GM10248 (cell line): ENCODE data around the gene TMEM62.

ENCODE experiments used
- CTCF ChIA-PET: fragments of 300-600 bp; sonication (Branson Sonifier 250); formaldehyde crosslinking; extraction: SDS; loops from one replicate; lab custom pipeline; 2021; ENCODE audit warnings: antibody characterized with exemption; lab: Yijun Ruan, JAX
- POLR2A ChIA-PET: fragments of 350-650 bp; sonication (Branson Sonifier 250); formaldehyde crosslinking; extraction: SDS; loops from one replicate; lab custom pipeline; 2020; ENCODE audit warnings: antibody characterized with exemption; lab: Yijun Ruan, JAX
- DNase-seq: peaks from one replicate; pipeline ENCODE4 v3.0.0; 2012; ENCODE audit errors: extremely low spot score
- TF ChIP-seq, protein P1 (sequence below): IDR thresholded peaks from 2 replicates; pipeline ENCODE4 v1.5.1; 2012; ENCODE audit warnings: mild to moderate bottlenecking, low read depth; ENCODE audit errors: extremely low read depth, missing control alignments, control extremely low read depth

TMEM62 gene

DNA sequence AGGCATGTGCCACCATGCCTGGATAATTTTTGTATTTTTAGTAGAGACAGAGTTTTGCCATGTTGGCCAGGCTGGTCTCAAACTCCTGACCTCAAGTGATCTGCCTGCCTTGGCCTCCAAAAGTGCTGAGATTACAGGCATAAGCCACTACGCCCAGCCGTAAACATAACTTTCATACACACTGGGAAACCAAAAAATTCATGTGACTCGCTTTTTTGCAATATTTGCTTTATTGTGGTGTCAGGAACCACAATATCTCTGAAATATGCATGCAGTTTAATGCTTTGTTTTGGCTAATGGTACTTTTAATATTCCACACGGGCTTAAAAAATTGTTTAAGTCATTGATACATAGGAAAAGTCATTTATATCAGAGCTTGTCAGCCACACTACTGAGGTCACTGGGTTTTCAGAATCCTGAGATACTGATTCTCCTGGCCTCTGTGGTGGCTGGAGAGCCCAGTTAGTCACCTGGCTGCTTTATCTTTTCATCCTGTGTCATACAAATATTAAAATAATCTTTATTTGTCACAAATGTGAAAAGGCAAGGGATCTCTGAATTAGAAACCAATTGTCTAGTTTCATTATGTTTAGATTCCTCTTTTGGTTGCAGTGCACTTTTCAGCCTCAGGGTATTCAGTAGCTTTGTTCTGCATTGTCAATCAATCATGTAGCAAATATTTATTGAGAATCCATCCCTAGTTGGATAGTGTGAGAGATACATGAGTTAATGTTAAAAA, 10.0 kb downstream of the TMEM62 start:
- peak; percentile 49 for DNase-seq
- ChIA-PET CTCF (interaction anchor here (0.8 kb wide), 1 partner anchor 11 kb away, joined by 3 read pairs; no protein-coding TSS in a partner anchor), POLR2A (no interaction called here)
- TF ChIP-seq, protein P1, sequence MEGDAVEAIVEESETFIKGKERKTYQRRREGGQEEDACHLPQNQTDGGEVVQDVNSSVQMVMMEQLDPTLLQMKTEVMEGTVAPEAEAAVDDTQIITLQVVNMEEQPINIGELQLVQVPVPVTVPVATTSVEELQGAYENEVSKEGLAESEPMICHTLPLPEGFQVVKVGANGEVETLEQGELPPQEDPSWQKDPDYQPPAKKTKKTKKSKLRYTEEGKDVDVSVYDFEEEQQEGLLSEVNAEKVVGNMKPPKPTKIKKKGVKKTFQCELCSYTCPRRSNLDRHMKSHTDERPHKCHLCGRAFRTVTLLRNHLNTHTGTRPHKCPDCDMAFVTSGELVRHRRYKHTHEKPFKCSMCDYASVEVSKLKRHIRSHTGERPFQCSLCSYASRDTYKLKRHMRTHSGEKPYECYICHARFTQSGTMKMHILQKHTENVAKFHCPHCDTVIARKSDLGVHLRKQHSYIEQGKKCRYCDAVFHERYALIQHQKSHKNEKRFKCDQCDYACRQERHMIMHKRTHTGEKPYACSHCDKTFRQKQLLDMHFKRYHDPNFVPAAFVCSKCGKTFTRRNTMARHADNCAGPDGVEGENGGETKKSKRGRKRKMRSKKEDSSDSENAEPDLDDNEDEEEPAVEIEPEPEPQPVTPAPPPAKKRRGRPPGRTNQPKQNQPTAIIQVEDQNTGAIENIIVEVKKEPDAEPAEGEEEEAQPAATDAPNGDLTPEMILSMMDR: no peak

DNA sequence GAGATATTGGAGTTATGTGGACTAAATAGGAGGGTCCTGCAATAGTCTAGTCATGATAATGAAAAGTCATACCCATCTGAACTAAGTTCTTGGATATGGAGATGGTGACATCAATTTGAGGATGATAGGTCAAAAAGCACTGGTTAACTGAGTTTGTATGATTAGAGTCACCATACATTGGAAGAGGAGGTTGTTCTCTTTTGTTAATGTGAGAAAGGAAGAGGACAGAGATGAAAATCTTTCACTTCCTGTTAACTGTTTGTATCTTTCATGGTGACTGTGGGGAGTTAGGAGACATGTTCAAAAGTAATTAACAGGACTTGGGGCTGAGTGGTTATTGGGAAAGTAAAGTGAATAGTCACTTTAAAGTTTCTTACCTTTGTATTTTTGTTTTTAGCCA, 11.1 kb downstream of the TMEM62 start:
- CTCF ChIA-PET: no interaction called here
- POLR2A ChIA-PET: no interaction called here
- peak; percentile 37 for DNase-seq
- TF ChIP-seq, protein P1: no peak

GRCh38 chr15:43146184-43146583, 12.8 kb downstream of the TMEM62 start:
- CTCF ChIA-PET: no interaction called here

DNA sequence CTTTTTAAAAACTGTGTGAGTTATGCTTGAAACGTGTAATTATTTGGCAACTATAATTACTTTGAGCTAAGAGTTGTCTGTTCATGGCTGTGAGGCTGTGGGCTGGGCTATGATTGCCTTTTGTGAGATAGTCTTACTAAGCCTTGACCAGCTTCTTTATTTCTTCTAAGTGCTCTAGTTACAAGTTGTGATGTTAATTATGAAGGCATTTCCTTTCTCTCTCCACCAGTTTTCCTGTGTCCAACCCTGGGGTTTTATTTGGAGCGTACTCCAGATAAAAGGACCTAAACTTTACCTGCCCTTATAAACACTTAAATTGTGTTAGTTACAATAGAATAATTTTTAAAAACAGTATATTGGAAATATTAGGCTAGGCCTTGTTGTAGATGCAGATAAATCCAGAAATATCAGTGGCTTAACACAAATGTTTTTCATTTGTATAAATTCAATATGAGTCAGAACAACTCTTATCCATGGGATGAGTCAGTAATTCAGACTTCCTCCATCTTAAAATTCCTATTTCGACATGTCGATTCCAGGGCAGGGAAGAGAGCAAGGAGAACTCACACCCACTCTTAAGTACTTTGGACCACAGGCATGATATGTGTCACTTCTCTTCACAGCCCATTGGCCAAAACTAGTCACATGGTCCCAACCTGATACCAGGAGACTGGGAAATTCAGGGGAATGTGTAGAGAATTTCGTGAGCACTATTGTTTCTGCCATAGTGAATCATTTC, 17.0 kb downstream of the TMEM62 start:
- TF ChIP-seq, protein P1: no peak
- CTCF ChIA-PET: no interaction called here
- POLR2A ChIA-PET: no interaction called here
- DNase-seq: no peak

More at GRCh38 chr15:43146184-43146583, 12.8 kb downstream of the TMEM62 start:
- POLR2A ChIA-PET: no interaction called here
- TF ChIP-seq, protein P1: no peak
- no peak for DNase-seq

GRCh38 chr15:43151688-43152087, 18.3 kb downstream of the TMEM62 start:
- TF ChIP-seq, protein P1: no peak
- ChIA-PET POLR2A (no interaction called here), CTCF (no interaction called here)
- DNase-seq: no peak

- CTCF ChIA-PET: no interaction called here
- TF ChIP-seq, protein P1: no peak
- POLR2A ChIA-PET: no interaction called here
- no peak for DNase-seq
These were observed 19.9 kb downstream of the TMEM62 start for GRCh38 chr15:43153269-43153668.
